Esophagus squamous epithelium (tissue), 5 donors: ENCODE results near the gene EME1. TPM values are rescaled to one million over a fixed set of nuclear protein-coding genes. Genes with fewer than 3 reads are reported as not detected.

ENCODE experiments used
- DNase-seq: peaks from one replicate; lab custom pipeline; 2025; lab: John Stamatoyannopoulos, UW
- H3K27ac ChIP-seq, 4 donors: fragments of 200-600 bp; sonication (generic); one replicate each; pipeline ENCODE4 v1.5.1; 2016 to 2019; ENCODE audit warnings: mild to moderate bottlenecking in 1 of 4
- H3K27me3 ChIP-seq, 4 donors: fragments of 200-600 bp; sonication (generic); 1 replicate in 3 of 4; 2 replicates in 1 of 4; pipeline versions ENCODE4 v1.5.1 to v1.6.0; 2017 to 2021; ENCODE audit warnings: antibody characterized with exemption in 1 of 4
- H3K36me3 ChIP-seq, 3 donors: fragments of 200-600 bp; sonication (generic); one replicate each; pipeline ENCODE4 v1.5.1; 2016 to 2019
- H3K4me1 ChIP-seq, 3 donors: fragments of 200-600 bp; sonication (generic); one replicate each; pipeline ENCODE4 v1.5.1; 2017 to 2019
- H3K4me3 ChIP-seq, 4 donors: fragments of 200-600 bp; sonication (generic); 1 replicate in 3 of 4; 2 replicates in 1 of 4; pipeline ENCODE4 v1.5.1; 2016 to 2019; ENCODE audit warnings: mild to moderate bottlenecking in 2 of 4, moderate library complexity in 1 of 4
- H3K9me3 ChIP-seq, 3 donors: fragments of 200-600 bp; sonication (generic); one replicate each; pipeline ENCODE4 v1.5.1; 2016 to 2019
- CTCF ChIP-seq, 6 experiments: fragments of 450-650 bp in 4 of 6; fragments of 200-600 bp in 2 of 6; sonication (generic) in 2 of 6; IDR thresholded peaks; one replicate each; pipeline ENCODE4 v1.5.1; 2016 to 2019; ENCODE audit warnings: antibody characterized with exemption in 6 of 6, mild to moderate bottlenecking in 4 of 6, moderate library complexity in 4 of 6
- POLR2A ChIP-seq, 4 donors: fragments of 450-650 bp; IDR thresholded peaks; one replicate each; pipeline ENCODE4 v1.6.1; 2017; ENCODE audit warnings: antibody characterized with exemption in 4 of 4, mild to moderate bottlenecking in 4 of 4, moderate library complexity in 3 of 4
- WGBS, 2 donors: methylation state at CpG; one replicate each; pipeline ENCODE4 v1.1.5; 2018; 5-methylcytosine and 5-hydroxymethylcytosine counted together
- intact Hi-C: fragments of 100-400 bp; cut with DNase I; formaldehyde crosslinking; loops from one replicate; pipeline ENCODE4 v1.15.0; 2022
- total RNA-seq, 4 donors: library from RNA; depleted of rRNA; stranded (reverse); fragments of >200 nt; gene quantifications; one replicate each; pipeline ENCODE4 v1.1.0, GENCODE V29; 2016
- donor health status: DM: yes; HTN: yes; CAD: no.

The EME1 gene
- total RNA-seq, 4 donors from 2014 or later, result 0.57 to 2.7 (median 1.1) TPM

- intact Hi-C loops, result no loop called here
- peaks cover 15 to 22% (median 19%) of the 10 kb centered on the region in 3 donors for H3K4me1 ChIP-seq
- H3K4me3 ChIP-seq, result no peak overlapping the region
- peaks cover 0 to 20% (median 0%) of the 10 kb centered on the region in 3 donors for H3K36me3 ChIP-seq
- WGBS, 2 donors, result 73 to 76% methylated on average over 5 of the region's 5 CpGs
- H3K9me3 ChIP-seq, result no peaks in the 10 kb centered on the region
- no peaks in the 10 kb centered on the region for H3K27me3 ChIP-seq
- H3K27ac ChIP-seq, result no peak overlapping the region
- DNase-seq, result no peak
- TF ChIP-seq CTCF (IDR thresholded peaks at IDR 0.05), result no peak
- TF ChIP-seq POLR2A (IDR thresholded peaks at IDR 0.05), result no peak
Measured at GRCh38 chr17:50375858-50376538, 3.0 kb downstream of the EME1 start.

GRCh38 chr17:50379351-50380132 is 6.5 kb downstream of the EME1 start:
- Histone ChIP-seq H3K4me3 (no peak overlapping the region), H3K27ac (no peak overlapping the region), H3K36me3 (peaks cover 25 to 53% (median 31%) of the 10 kb centered on the region in 3 donors), H3K27me3 (no peaks in the 10 kb centered on the region), H3K9me3 (no peaks in the 10 kb centered on the region), H3K4me1 (no peaks in the 10 kb centered on the region)
- intact Hi-C loops, result no loop called here
- TF ChIP-seq POLR2A (IDR thresholded peaks at IDR 0.05) (no peak), CTCF (IDR thresholded peaks at IDR 0.05) (no peak)
- WGBS, 2 donors, result 83 to 88% methylated on average over 5 of the region's 6 CpGs
- DNase-seq, result no peak

GRCh38 chr17:50380369-50381259 is 7.6 kb downstream of the EME1 start:
- H3K27ac ChIP-seq, result no peak overlapping the region
- no peaks in the 10 kb centered on the region for H3K4me1 ChIP-seq
- no peak overlapping the region for H3K4me3 ChIP-seq
- TF ChIP-seq CTCF (IDR thresholded peaks at IDR 0.05) (peak in 2 of 6 experiments; percentile 8 to 22), POLR2A (IDR thresholded peaks at IDR 0.05) (no peak)
- no peaks in the 10 kb centered on the region for H3K27me3 ChIP-seq
- H3K9me3 ChIP-seq, result no peaks in the 10 kb centered on the region
- DNase-seq, result no peak
- WGBS, 2 donors, result 88 to 93% methylated on average over 9 to 12 of the region's 13 CpGs
- H3K36me3 ChIP-seq, result peaks cover 33 to 63% (median 40%) of the 10 kb centered on the region in 3 donors
- intact Hi-C loops, result no loop called here

GRCh38 chr17:50381260-50381815 is 8.3 kb downstream of the EME1 start:
- TF ChIP-seq CTCF (IDR thresholded peaks at IDR 0.05) (no peak), POLR2A (IDR thresholded peaks at IDR 0.05) (no peak)
- Histone ChIP-seq H3K27me3 (no peaks in the 10 kb centered on the region), H3K4me1 (no peaks in the 10 kb centered on the region), H3K36me3 (peaks cover 34 to 71% (median 42%) of the 10 kb centered on the region in 3 donors), H3K4me3 (no peak overlapping the region), H3K27ac (no peak overlapping the region), H3K9me3 (no peaks in the 10 kb centered on the region)
- 78 to 89% methylated on average over 7 of the region's 7 CpGs for WGBS, 2 donors
- intact Hi-C loops, result no loop called here
- DNase-seq, result no peak
